Lower leg skin (tissue), 4 donors: Measurements from ENCODE around the gene UPK3A. TPM values are rescaled to one million over a fixed set of nuclear protein-coding genes. Genes with fewer than 3 reads are reported as not detected.
"Not testable (repeated sequence)": the region's sequence is repeated elsewhere in the genome, so short reads cannot be mapped to it uniquely, and the experiment has no call there.

ENCODE experiments used
- DNase-seq, 2 donors: peaks; one replicate each; pipeline ENCODE4 v3.0.0-alpha.2; 2019; ENCODE audit warnings: low spot score in 2 of 2
- H3K4me3 ChIP-seq: fragments of 200-600 bp; sonication (generic); 2 replicates; pipeline ENCODE4 v1.5.1; 2017; ENCODE audit warnings: mild to moderate bottlenecking, low read depth; ENCODE audit not compliant: poor library complexity, severe bottlenecking
- CTCF ChIP-seq, 3 donors: fragments of 450-650 bp; IDR thresholded peaks; one replicate each; pipeline ENCODE4 v1.5.1; 2016; ENCODE audit warnings: antibody characterized with exemption in 3 of 3, mild to moderate bottlenecking in 3 of 3, moderate library complexity in 2 of 3
- POLR2A ChIP-seq, 2 donors: fragments of 450-650 bp; IDR thresholded peaks; one replicate each; pipeline ENCODE4 v1.6.1; 2016 to 2017; ENCODE audit warnings: antibody characterized with exemption in 2 of 2, mild to moderate bottlenecking in 1 of 2, moderate library complexity in 1 of 2
- WGBS, 2 donors: methylation state at CpG; one replicate each; pipeline ENCODE4 v1.1.5; 2018; 5-methylcytosine and 5-hydroxymethylcytosine counted together
- intact Hi-C: fragments of 100-400 bp; cut with DNase I; formaldehyde crosslinking; loops from one replicate; pipeline ENCODE4 v1.15.0; 2023; ENCODE audit warnings: low total_unique reads
- total RNA-seq, 4 donors: library from RNA; depleted of rRNA; stranded (reverse); fragments of >200 nt; gene quantifications; one replicate each; pipeline ENCODE4 v1.1.0, GENCODE V29; 2016

UPK3A gene
- total RNA-seq, 4 donors from 2014 or later: 0.49 TPM; not detected in 3

DNA sequence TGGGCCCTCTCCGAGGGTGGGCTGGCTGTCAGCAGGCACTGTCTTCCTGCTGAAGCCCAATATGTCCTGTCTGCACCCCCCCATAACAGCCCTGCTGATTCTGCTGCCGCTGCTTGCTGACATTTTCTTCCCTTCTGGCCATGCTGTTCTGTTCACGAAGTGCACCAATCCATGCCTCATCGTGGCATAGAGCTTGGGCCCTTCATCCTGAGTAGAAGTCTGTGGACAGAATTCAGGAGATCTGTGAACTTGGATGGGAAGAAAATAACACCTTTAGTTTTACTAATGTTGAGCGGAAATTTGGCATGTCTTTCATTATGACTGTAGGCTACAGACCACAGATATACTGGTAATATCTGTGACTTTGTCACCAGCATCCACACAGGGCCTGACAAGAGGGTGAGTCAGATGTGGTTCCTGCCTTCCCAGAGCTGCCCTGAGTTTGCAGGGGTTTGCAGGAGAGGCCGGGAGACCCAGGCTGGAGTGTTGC lies 29.9 kb upstream of the UPK3A start:
- 91 to 93% methylated on average over 6 of the region's 6 CpGs for WGBS, 2 donors
- intact Hi-C loops: no loop called here
- no peak for DNase-seq
- TF ChIP-seq CTCF (IDR thresholded peaks at IDR 0.05) (no peak), POLR2A (IDR thresholded peaks at IDR 0.05) (no peak)
- H3K4me3 ChIP-seq: no peak overlapping the region

- DNase-seq, H3K4me3 ChIP-seq, intact Hi-C loops: not testable (repeated sequence)
- WGBS, 2 donors: 86 to 96% methylated on average over 4 of the region's 4 CpGs
Measured at GRCh38 chr22:45257941-45258340, 26.8 kb upstream of the UPK3A start.

- 72 to 77% methylated on average over 10 of the region's 10 CpGs for WGBS, 2 donors
- no peak for TF ChIP-seq POLR2A (IDR thresholded peaks at IDR 0.05)
- no peak for TF ChIP-seq CTCF (IDR thresholded peaks at IDR 0.05)
- no peak overlapping the region for H3K4me3 ChIP-seq
- no peak for DNase-seq
- intact Hi-C loops: no loop called here
Measured at GRCh38 chr22:45259754-45260394, 24.9 kb upstream of the UPK3A start.

DNA sequence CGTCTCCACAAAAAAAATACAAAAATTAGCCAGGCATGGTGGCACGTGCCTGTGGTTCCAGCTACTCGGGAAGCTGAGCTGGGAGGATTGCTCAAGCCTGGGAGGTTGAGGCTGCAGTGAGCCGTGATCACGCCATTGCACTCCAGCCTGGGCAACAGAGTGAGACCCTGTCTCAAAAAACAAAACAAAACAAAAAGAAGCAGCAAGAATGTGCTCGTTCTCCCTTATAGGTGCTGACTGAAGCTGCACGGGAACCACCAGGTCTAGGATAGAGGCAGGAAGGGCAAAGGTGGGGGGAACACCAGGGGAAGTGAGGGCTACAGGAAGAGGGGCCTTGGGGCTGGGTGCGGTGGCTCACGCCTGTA lies 24.4 kb upstream of the UPK3A start:
- 86% methylated on average over 9 of the region's 9 CpGs for WGBS, 2 donors
- DNase-seq, H3K4me3 ChIP-seq, intact Hi-C loops: not testable (repeated sequence)

GRCh38 chr22:45261407-45262088 lies 23.2 kb upstream of the UPK3A start:
- no peak for TF ChIP-seq POLR2A (IDR thresholded peaks at IDR 0.05)
- no peak for TF ChIP-seq CTCF (IDR thresholded peaks at IDR 0.05)
- H3K4me3 ChIP-seq: no peak overlapping the region
- WGBS, 2 donors: 90 to 93% methylated on average over 20 of the region's 20 CpGs
- intact Hi-C loops: no loop called here
- DNase-seq: no peak

DNA sequence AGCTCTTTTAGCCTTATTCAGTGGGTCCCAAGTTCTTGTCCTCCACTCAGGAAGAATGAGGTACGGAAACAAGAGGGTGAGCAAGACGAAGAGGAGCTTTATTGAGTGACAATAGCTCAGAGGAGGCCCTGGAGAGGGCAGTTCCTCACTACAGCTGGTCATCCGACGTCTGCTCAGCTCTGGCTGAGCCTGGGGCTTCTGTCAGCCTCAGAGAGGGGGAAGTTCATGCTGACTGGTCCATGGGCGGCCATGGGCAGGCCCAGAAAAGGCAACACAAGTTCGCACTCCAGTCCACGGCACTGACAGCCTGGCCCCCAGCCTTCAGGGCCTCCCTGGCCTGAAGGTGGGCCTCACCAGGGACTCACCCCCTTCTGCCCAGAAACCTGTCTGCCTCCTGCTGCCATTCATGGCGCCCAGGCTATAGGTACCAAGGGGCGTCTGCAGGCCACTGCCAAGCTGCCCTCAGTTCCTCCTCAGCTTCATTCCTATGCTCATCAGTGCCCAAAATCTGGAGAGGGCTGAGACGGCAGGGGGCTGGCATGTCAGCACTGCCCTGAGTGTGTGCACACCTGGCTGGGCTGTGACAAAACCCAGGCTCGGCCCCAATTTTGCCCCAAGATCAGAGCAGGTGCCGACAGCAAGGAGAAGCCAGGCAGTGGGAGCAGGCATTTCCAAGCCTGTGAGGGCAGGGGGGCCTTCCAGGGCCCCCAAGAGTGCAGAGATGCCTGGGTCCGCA lies 22.4 kb upstream of the UPK3A start:
- no peak for TF ChIP-seq CTCF (IDR thresholded peaks at IDR 0.05)
- no peak overlapping the region for H3K4me3 ChIP-seq
- intact Hi-C loops: no loop called here
- no peak for DNase-seq
- 57 to 79% methylated on average over 11 to 13 of the region's 13 CpGs for WGBS, 2 donors
